GM12878 (cell line): ENCODE data around the gene TRAF5. TPM values are rescaled to one million over a fixed set of nuclear protein-coding genes. Genes with fewer than 3 reads are reported as not detected.

Experiments
- ATAC-seq: fragments of 200-7000 bp; cut with Tn5 transposase; 3 replicates; pipeline ENCODE4 v1.9.1; 2020; ENCODE audit warnings: mild to moderate bottlenecking, moderate library complexity
- BruUV-seq: library from RNA; stranded (reverse); fragments of 400-500 nt; replicated peaks from 2 replicates; lab custom pipeline; 2021; lab: Mats Ljungman, UMichigan
- CTCF ChIA-PET: fragments of 300-600 bp; sonication (Branson Sonifier 250); formaldehyde crosslinking; extraction: SDS; loops from one replicate; lab custom pipeline; 2021; ENCODE audit warnings: inconsistent platforms; lab: Yijun Ruan, JAX
- POLR2A ChIA-PET: fragments of 350-600 bp; formaldehyde crosslinking; extraction: SDS; loops from one replicate; lab custom pipeline; 2021; ENCODE audit warnings: inconsistent platforms; lab: Charles Lee
- RAD21 ChIA-PET: fragments of 300-600 bp; sonication (Branson Sonifier 250); formaldehyde crosslinking; loops from one replicate; lab custom pipeline; 2023; ENCODE audit warnings: antibody characterized with exemption; ENCODE audit not compliant: unreplicated experiment; lab: Charles Lee
- SMC1A ChIA-PET: fragments of 300-600 bp; sonication (Branson Sonifier 250); formaldehyde crosslinking; loops from one replicate; lab custom pipeline; 2023; ENCODE audit not compliant: unreplicated experiment, uncharacterized antibody; lab: Charles Lee
- DNase-seq: peaks from one replicate; pipeline ENCODE4 v3.0.0-alpha.2; 2011; ENCODE audit warnings: low read depth, low spot score
- FAIRE-seq: peaks from 3 replicates; lab custom pipeline; 2011; peaks lifted over from hg19 to GRCh38; lab: Jason Lieb, UNC
- H2AFZ ChIP-seq: 2 replicates; pipeline ENCODE4 v1.6.0; 2011; ENCODE audit warnings: low read depth, low read length, control low read depth; ENCODE audit not compliant: control insufficient read depth
- H3K27ac ChIP-seq: 2 replicates; pipeline ENCODE4 v1.5.1; 2011; ENCODE audit warnings: control low read depth; ENCODE audit not compliant: control insufficient read depth, insufficient read depth
- H3K27me3 ChIP-seq, 2 experiments: replicated peaks in 1 of 2; 2 replicates each; pipeline versions ENCODE4 v1.6.0 to v1.6.1; 2011; ENCODE audit warnings: low read length in 1 of 2; ENCODE audit not compliant: control insufficient read depth in 2 of 2, insufficient read depth in 2 of 2
- H3K36me3 ChIP-seq, 2 experiments: 2 replicates each; pipeline ENCODE4 v1.5.1; 2011; ENCODE audit warnings: low read length in 1 of 2; ENCODE audit not compliant: control insufficient read depth in 2 of 2, insufficient read depth in 2 of 2
- H3K4me1 ChIP-seq: 2 replicates; pipeline ENCODE4 v1.6.1; 2011; ENCODE audit warnings: mild to moderate bottlenecking, low read length, moderate library complexity, mixed read lengths; ENCODE audit not compliant: control insufficient read depth, insufficient read depth
- H3K4me2 ChIP-seq: 2 replicates; pipeline ENCODE4 v1.6.0; 2011; ENCODE audit warnings: control low read depth; ENCODE audit not compliant: control insufficient read depth, insufficient read depth
- H3K4me3 ChIP-seq: fragments of 200-600 bp; sonication (generic); 2 replicates; pipeline ENCODE4 v1.5.1; 2016
- H3K79me2 ChIP-seq: 2 replicates; pipeline ENCODE4 v1.6.0; 2011; ENCODE audit warnings: low read length; ENCODE audit not compliant: control insufficient read depth, insufficient read depth
- H3K9ac ChIP-seq: 2 replicates; pipeline ENCODE4 v1.8.0; 2011; ENCODE audit warnings: low read length, control low read depth, mixed read lengths; ENCODE audit not compliant: control insufficient read depth, insufficient read depth
- H3K9me3 ChIP-seq: replicated peaks from 3 replicates; pipeline ENCODE4 v1.5.1; 2011; ENCODE audit warnings: mild to moderate bottlenecking, low read length; ENCODE audit not compliant: control insufficient read depth, insufficient read depth
- H4K20me1 ChIP-seq: 2 replicates; pipeline ENCODE4 v1.6.0; 2011; ENCODE audit not compliant: control insufficient read depth, insufficient read depth
- BCLAF1 ChIP-seq: fragments of 450-650 bp; IDR thresholded peaks from 2 replicates; pipeline ENCODE4 v1.6.1; 2017; ENCODE audit warnings: antibody characterized with exemption, mild to moderate bottlenecking, moderate library complexity
- EGR1 ChIP-seq, 2 experiments: IDR thresholded peaks; 1 replicate in 1 of 2; 2 replicates in 1 of 2; pipeline ENCODE4 v1.6.1; 2011 to 2012; ENCODE audit warnings: low read depth in 2 of 2, low read length in 2 of 2, borderline replicate concordance in 1 of 2, mild to moderate bottlenecking in 1 of 2, moderate library complexity in 1 of 2
- IKZF2 ChIP-seq, 2 experiments: fragments of 450-650 bp; IDR thresholded peaks; 2 replicates each; pipeline ENCODE4 v1.6.1; 2017; ENCODE audit warnings: mild to moderate bottlenecking in 2 of 2, moderate library complexity in 2 of 2
- IRF4 ChIP-seq: IDR thresholded peaks from 2 replicates; pipeline ENCODE4 v1.6.1; 2011; ENCODE audit warnings: low read depth, low read length
- KDM1A ChIP-seq: fragments of 200-600 bp; sonication (generic); IDR thresholded peaks from 2 replicates; pipeline ENCODE4 v1.6.1; 2016; ENCODE audit warnings: borderline replicate concordance
- MAX ChIP-seq: IDR thresholded peaks from 2 replicates; pipeline ENCODE4 v1.6.1; 2012; ENCODE audit warnings: low read depth, low read length, improper control_type of control experiment
- MYC ChIP-seq: IDR thresholded peaks from 2 replicates; pipeline ENCODE4 v1.6.1; 2011; ENCODE audit warnings: mild to moderate bottlenecking, low read length, moderate library complexity, inconsistent platforms; ENCODE audit not compliant: insufficient read depth, insufficient replicate concordance, insufficient read length, severe bottlenecking
- PRDM15 ChIP-seq: fragments of 450-650 bp; formaldehyde crosslinking; IDR thresholded peaks from 2 replicates; pipeline ENCODE4 v1.4.0; 2020; ENCODE audit warnings: mild to moderate bottlenecking, moderate library complexity
- RAD21 ChIP-seq: IDR thresholded peaks from 2 replicates; pipeline ENCODE4 v1.6.1; 2011; ENCODE audit warnings: mild to moderate bottlenecking, low read depth, low read length, moderate library complexity; ENCODE audit not compliant: insufficient read depth
- SMAD5 ChIP-seq: IDR thresholded peaks from 2 replicates; pipeline ENCODE4 v1.6.1; 2016; ENCODE audit warnings: antibody characterized with exemption, low read depth
- TAF1 ChIP-seq: IDR thresholded peaks from 2 replicates; pipeline ENCODE4 v1.6.1; 2011; ENCODE audit warnings: mild to moderate bottlenecking, low read depth, low read length, borderline replicate concordance
- TCF3 ChIP-seq: IDR thresholded peaks from 2 replicates; pipeline ENCODE4 v1.6.1; 2012; ENCODE audit warnings: low read depth, mild to moderate bottlenecking, low read length, borderline replicate concordance; ENCODE audit not compliant: insufficient read depth
- ZNF24 ChIP-seq: fragments of 450-650 bp; IDR thresholded peaks from 2 replicates; pipeline ENCODE4 v1.6.1; 2017; ENCODE audit warnings: antibody characterized with exemption, mild to moderate bottlenecking
- whole genome bisulfite sequencing: methylation state at CpG from one replicate; pipeline ENCODE4 v1.1.6; 2016; ENCODE audit warnings: low lambda C conversion rate; ENCODE audit not compliant: insufficient replicate concordance, insufficient coverage; ENCODE audit errors: missing lambda C conversion rate; 5-methylcytosine and 5-hydroxymethylcytosine counted together
- in situ Hi-C: fragments of 300-500 bp; cut with MboI; formaldehyde crosslinking; loops from 9 replicates; pipeline ENCODE4 v1.14.3; 2018; ENCODE audit warnings: mixed read lengths
- intact Hi-C: fragments of 100-400 bp; cut with micrococcal nuclease; formaldehyde crosslinking; loops from one replicate; pipeline ENCODE4 v1.14.2; 2022; ENCODE audit not compliant: unreplicated experiment
- polyA plus RNA-seq, 11 experiments: library from polyadenylated mRNA; depleted of rRNA in 4 of 11; unstranded in 6 of 11; stranded (reverse) in 5 of 11; fragments of >200 nt; fragmentation: Nextera tagmentation in 4 of 11; fragmentation: Illumina TruSeq in 1 of 11; extraction: Ambion mirVana in 4 of 11; extraction: Trizol in 1 of 11; gene quantifications; 1 replicate in 1 of 11; 2 replicates in 10 of 11; pipeline versions ENCODE4 v1.2.1 to v1.2.3, GENCODE V29; 2011 to 2016; ENCODE audit warnings: inconsistent platforms in 2 of 11, missing spikeins in 2 of 11, low read depth in 1 of 11
- total RNA-seq, 4 experiments: library from RNA; depleted of rRNA in 3 of 4; stranded (reverse); fragments of >200 nt in 3 of 4; fragmentation: Illumina TruSeq in 1 of 4; extraction: Trizol in 1 of 4; gene quantifications; 2 replicates each; pipeline versions ENCODE4 v1.2.1 to v1.2.3, GENCODE V29; 2013 to 2021

Gene TRAF5
- total and polyA plus RNA-seq, 10 of the 15 experiments (the other 5 are each of a cell fraction or from before 2014, with no cell fraction given), result 10.6 to 36.5 (median 26.3) TPM

GRCh38 chr1:211393203-211393602 lies 66.6 kb downstream of the TRAF5 start:
- WGBS, result 84% methylated on average over 1 of the region's 1 CpG
- Histone ChIP-seq H3K27me3 (no peaks in the 10 kb centered on the region), H3K9me3 (no peaks in the 10 kb centered on the region), H3K4me1 (no peaks in the 10 kb centered on the region), H3K36me3 (peaks cover 0 to 4% of the 10 kb centered on the region in 2 experiments; a peak in 1 of 4 replicates), H3K79me2 (no peaks in the 10 kb centered on the region), H3K9ac (no peak overlapping the region), H4K20me1 (no peaks in the 10 kb centered on the region), H2AFZ (no peak overlapping the region), H3K4me3 (no peak overlapping the region), H3K27ac (no peak overlapping the region), H3K4me2 (no peak overlapping the region)
- in situ Hi-C loops, result no loop called here
- no peak for ATAC-seq
- TF ChIP-seq MAX, result no peak
- TF ChIP-seq KDM1A, result no peak
- TF ChIP-seq BCLAF1, result no peak
- TF ChIP-seq IRF4, result no peak
- TF ChIP-seq TCF3, result no peak
- TF ChIP-seq PRDM15, result no peak
- TF ChIP-seq RAD21, result no peak
- no peak for TF ChIP-seq MYC
- no peak for TF ChIP-seq IKZF2 (IDR thresholded peaks at IDR 0.05)
- no peak for TF ChIP-seq TAF1
- TF ChIP-seq SMAD5, result no peak
- TF ChIP-seq EGR1 (IDR thresholded peaks at IDR 0.05; ENCODE audit: borderline replicate concordance in 1 of 2, low read depth in 2 of 2, low read length in 2 of 2), result no peak
- TF ChIP-seq ZNF24, result no peak
- no peak for DNase-seq
- no peak for FAIRE-seq
- SMC1A ChIA-PET, result interaction anchor here (0.5 kb wide), 1 partner anchor 83 kb away, joined by 4 read pairs; no protein-coding TSS in a partner anchor
- POLR2A ChIA-PET, result no interaction called here
- intact Hi-C loops, result no loop called here
- CTCF ChIA-PET, result interaction anchor here (1.1 kb wide), 1 partner anchor 83 kb away, joined by 4 read pairs; no protein-coding TSS in a partner anchor
- RAD21 ChIA-PET, result no interaction called here
- no TSS peak for BruUV-seq
